ENCODE measurements around the gene MED27.

DNA sequence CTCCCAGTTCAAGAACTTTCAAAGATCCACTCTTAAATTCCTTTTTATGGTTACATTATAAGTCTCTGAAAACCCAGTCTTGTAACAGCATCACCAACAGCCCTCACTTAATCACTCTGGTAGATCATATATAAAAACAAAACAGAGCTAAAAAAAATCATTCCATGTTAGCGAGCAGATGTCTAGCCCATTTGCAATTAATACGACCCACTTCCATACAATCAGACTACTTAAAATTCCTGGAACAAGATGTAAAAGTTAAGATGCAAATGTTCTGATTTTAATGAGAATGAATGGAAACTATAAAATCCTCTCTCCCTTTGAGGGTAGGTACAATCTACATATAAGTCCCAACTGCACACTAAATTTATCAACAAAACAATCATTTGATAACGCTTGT lies 167.0 kb downstream of the MED27 start:
- TF ChIP-seq, protein P1, sequence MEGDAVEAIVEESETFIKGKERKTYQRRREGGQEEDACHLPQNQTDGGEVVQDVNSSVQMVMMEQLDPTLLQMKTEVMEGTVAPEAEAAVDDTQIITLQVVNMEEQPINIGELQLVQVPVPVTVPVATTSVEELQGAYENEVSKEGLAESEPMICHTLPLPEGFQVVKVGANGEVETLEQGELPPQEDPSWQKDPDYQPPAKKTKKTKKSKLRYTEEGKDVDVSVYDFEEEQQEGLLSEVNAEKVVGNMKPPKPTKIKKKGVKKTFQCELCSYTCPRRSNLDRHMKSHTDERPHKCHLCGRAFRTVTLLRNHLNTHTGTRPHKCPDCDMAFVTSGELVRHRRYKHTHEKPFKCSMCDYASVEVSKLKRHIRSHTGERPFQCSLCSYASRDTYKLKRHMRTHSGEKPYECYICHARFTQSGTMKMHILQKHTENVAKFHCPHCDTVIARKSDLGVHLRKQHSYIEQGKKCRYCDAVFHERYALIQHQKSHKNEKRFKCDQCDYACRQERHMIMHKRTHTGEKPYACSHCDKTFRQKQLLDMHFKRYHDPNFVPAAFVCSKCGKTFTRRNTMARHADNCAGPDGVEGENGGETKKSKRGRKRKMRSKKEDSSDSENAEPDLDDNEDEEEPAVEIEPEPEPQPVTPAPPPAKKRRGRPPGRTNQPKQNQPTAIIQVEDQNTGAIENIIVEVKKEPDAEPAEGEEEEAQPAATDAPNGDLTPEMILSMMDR (IDR thresholded peaks at IDR 0.05; ENCODE audit: low read depth, low read length): no peak
- TF ChIP-seq, protein P2, sequence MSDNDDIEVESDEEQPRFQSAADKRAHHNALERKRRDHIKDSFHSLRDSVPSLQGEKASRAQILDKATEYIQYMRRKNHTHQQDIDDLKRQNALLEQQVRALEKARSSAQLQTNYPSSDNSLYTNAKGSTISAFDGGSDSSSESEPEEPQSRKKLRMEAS (IDR thresholded peaks at IDR 0.05; ENCODE audit: low read depth, low read length): no peak
